Left ventricle myocardium superior (tissue), 1 donor: Measurements from ENCODE around the gene QSOX2. TPM values are rescaled to one million over a fixed set of nuclear protein-coding genes. Genes with fewer than 3 reads are reported as not detected.

Source experiments
- ATAC-seq: fragments of 200-7000 bp; cut with Tn5 transposase; one replicate; pipeline ENCODE4 v1.9.1; 2020; ENCODE audit warnings: mild to moderate bottlenecking, moderate library complexity
- DNase-seq: peaks from one replicate; pipeline ENCODE4 v3.0.0-alpha.2; 2020
- intact Hi-C: fragments of 100-400 bp; cut with micrococcal nuclease; formaldehyde crosslinking; loops from one replicate; pipeline ENCODE4 v1.11.0; 2022
- total RNA-seq: library from RNA; stranded (reverse); fragmentation: NEBNext Ultra II Directional; extraction: Animal tissue kit (Norgen Biotek cat#: 25700); gene quantifications from one replicate; pipeline ENCODE4 v1.2.1, GENCODE V29; 2021
- donor health status: DM: no; HTN: yes; CAD: no; lungs with severe emphysema.

The QSOX2 gene
- total RNA-seq, 1 donor from 2014 or later = 8.7 TPM

GRCh38 chr9:136284311-136284710, 38.7 kb upstream of the QSOX2 start:
- intact Hi-C loops = no loop called here
- ATAC-seq = no peak
- DNase-seq = no peak

GRCh38 chr9:136283291-136284235, 38.0 kb upstream of the QSOX2 start:
- DNase-seq (peak; percentile 84), ATAC-seq (peak; percentile 97)
- intact Hi-C loops = no loop called here

- no peak for ATAC-seq
- no peak for DNase-seq
- intact Hi-C loops = no loop called here
These were observed 36.8 kb upstream of the QSOX2 start for GRCh38 chr9:136282272-136282861.

GRCh38 chr9:136281421-136282271, 36.0 kb upstream of the QSOX2 start:
- intact Hi-C loops = no loop called here
- no peak for ATAC-seq
- DNase-seq = no peak

- no peak for DNase-seq
- ATAC-seq = no peak
- intact Hi-C loops = no loop called here
These were observed 35.1 kb upstream of the QSOX2 start for GRCh38 chr9:136280535-136281315.

GRCh38 chr9:136279471-136279870, 33.9 kb upstream of the QSOX2 start:
- no peak for ATAC-seq
- intact Hi-C loops = no loop called here
- DNase-seq = no peak

- intact Hi-C loops = no loop called here
- DNase-seq = no peak
- no peak for ATAC-seq
These were observed 33.3 kb upstream of the QSOX2 start for GRCh38 chr9:136278894-136279293.

GRCh38 chr9:136278221-136278620, 32.6 kb upstream of the QSOX2 start:
- ATAC-seq (no peak), DNase-seq (no peak)
- intact Hi-C loops = no loop called here

- DNase-seq = no peak
- ATAC-seq = no peak
- intact Hi-C loops = no loop called here
These were observed 32.1 kb upstream of the QSOX2 start for GRCh38 chr9:136277746-136278145.

GRCh38 chr9:136276716-136277115, 31.1 kb upstream of the QSOX2 start:
- DNase-seq = no peak
- no peak for ATAC-seq
- intact Hi-C loops = no loop called here

GRCh38 chr9:136275655-136276429, 30.2 kb upstream of the QSOX2 start:
- no peak for DNase-seq
- intact Hi-C loops = no loop called here

GRCh38 chr9:136274786-136275654, 29.4 kb upstream of the QSOX2 start:
- ATAC-seq = no peak

More at GRCh38 chr9:136275655-136276429, 30.2 kb upstream of the QSOX2 start:
- ATAC-seq = no peak

GRCh38 chr9:136273921-136274785, 28.5 kb upstream of the QSOX2 start:
- ATAC-seq = no peak
- DNase-seq = no peak
- intact Hi-C loops = no loop called here

More at GRCh38 chr9:136274786-136275654, 29.4 kb upstream of the QSOX2 start:
- intact Hi-C loops = no loop called here
- DNase-seq = no peak

GRCh38 chr9:136273244-136273865, 27.7 kb upstream of the QSOX2 start:
- intact Hi-C loops = no loop called here

GRCh38 chr9:136270173-136270705, 24.6 kb upstream of the QSOX2 start:
- no peak for ATAC-seq
- intact Hi-C loops = no loop called here
- DNase-seq = no peak

More at GRCh38 chr9:136273244-136273865, 27.7 kb upstream of the QSOX2 start:
- DNase-seq (no peak), ATAC-seq (no peak)

- intact Hi-C loops = no loop called here
- no peak for ATAC-seq
These were observed 23.1 kb upstream of the QSOX2 start for GRCh38 chr9:136268735-136269134.

More at GRCh38 chr9:136268735-136269134, 23.1 kb upstream of the QSOX2 start:
- DNase-seq = no peak
